Activated naive CD4-positive, alpha-beta T cell treated with Interleukin-2 at 50 U/mL for 16 hours (primary cell): ENCODE data around the gene FAAP100.

ENCODE experiments used
- DNase-seq: peaks from one replicate; pipeline ENCODE4 v3.0.0-alpha.2; 2020

Gene FAAP100

DNA sequence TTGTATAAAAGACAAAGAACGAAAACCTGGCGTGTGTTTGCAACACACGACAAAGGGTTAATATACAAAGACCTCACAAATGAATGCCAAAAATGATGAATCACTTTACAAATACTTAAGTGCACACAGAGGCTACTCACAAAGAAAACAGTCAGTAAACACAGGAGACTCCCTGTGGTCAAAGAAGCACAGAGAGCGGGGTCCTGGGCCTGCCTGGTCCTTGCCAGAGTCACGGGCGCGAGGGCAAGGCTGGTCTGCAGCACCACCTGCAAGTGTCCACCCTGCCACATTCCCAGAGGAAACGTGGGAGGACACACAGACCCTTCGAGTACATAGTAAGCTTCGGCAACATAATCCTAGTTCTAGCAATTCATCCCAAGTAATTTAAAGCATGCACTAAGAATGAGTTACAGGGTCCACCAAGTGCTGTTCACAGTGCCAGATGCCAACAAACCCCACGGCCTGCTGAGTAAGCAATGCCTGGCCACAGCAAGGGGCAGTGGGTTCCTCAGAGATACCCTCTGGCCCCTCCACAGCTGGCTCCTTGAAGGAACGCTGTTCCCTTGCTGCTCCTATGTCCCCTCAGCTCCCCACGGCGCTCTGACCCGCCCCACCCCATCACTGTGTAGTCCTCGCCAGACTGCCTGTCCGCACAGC lies 24.6 kb upstream of the FAAP100 start:
- no peak for DNase-seq

DNA sequence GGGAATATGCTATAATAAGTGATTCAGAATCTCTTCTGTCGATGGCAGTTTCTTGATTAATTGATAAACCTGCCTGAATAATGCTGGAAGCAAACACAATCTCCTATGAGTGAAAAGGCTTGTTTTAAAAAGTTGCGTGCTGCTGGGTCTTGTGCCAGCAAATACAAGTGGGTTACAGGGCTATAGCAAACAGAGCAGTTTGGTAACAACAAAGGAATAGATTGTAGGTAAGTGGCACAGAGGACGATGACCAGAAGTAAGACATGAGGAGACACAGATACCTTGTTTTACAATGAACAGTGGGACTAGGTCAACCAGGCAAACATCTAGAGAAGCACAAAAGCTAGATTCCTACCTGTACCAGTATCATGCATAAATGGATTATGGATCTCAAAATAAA lies 23.7 kb upstream of the FAAP100 start:
- DNase-seq: no peak

DNA sequence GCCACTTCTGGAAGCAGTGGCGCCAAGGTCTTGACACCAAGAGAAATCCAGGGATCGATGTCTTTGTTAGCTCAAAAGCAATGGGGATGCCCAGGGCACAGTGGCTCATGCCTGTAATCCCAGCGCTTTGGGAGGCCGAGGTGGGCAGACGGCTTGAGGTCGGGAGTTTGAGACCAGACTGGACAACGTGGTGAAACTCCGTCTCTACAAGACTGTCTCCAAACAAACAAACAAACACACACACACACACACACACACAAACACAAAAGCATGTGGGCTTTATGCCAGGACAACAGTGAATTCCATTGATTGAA lies 22.4 kb upstream of the FAAP100 start:
- no peak for DNase-seq

DNA sequence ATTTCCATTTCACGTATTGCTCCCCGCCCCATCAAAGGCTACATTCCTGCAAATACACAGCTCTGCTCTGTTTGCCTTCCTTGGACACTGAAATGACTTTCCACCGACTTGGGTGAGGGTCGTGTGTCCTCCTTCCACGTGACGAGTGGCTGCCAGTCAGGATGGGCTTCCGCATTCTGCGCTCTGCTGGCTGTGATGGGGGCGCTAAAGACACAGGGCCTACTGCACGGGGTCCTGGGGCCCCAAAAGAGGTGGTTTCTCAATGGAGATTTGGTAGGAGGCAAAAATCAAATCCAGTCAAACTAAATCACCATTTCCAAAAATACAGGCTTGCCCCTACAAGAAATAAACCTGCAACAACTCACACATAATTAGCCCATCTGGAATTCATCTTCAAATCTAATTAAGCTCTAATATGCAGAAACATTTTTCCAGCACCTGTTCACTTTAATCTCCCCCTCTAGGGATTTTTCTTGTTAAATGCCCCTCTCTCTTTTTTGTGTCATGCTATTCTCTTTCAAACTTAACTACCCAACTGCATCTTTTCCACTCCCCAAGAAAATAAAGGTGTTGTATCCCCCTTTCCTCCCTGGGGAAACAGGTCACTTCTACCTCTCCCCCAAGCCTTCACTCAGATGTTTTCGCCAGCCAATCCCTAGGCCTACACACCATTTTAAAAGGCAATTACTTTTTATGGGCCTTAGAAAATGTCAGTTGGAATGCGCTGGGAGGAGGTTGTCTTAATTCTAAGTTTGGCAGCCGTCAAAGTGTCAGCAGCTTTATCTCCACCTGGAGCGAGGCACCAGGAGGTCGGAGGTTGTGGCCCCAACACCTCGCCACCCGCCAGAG lies 21.9 kb upstream of the FAAP100 start:
- DNase-seq: no peak

DNA sequence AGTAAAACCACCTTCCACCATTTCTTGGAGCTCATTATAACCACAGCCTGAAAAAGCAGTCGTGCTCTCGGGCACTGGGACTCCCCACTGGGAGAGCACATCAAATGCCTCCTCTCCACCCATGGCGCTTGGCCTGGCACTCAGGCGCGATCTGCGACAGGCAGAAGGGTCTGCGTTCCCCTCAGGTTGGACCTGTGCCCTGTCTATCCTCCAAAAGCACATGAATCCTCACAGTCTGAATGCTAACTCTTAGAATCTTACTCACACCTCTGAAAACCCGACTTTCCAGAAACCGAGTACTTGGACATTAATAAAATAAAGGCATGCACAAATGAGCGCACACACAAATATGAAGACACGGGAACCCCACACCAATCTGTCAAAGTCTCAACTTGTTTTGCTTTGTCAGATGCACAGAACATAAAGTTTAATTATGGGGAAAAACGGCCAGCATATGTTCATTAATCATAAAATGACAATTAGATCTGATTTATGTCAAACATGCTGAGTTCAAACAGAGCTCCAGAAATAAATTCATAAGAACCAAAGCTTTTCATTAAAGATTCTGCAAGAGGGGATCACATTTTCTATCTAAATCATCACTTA lies 20.5 kb upstream of the FAAP100 start:
- no peak for DNase-seq

DNA sequence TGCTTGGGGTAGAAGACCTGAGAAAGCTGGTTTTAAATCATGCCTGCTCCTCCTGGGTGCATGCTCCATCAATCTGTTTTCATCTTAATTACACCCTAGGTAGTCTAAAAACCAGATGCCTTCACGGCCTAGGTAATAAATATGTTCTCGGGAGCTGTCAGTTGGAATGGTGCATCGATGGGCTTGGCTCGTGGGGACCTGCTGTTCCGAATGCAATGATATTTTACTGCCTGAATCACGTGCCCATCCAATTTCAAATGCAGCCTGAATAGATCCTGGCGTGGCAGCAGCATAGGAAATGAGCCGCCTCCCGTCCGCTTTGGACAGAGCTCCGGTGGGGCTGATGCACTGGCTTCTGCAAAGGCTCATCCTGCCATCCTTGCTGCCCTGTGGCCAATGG lies 18.8 kb upstream of the FAAP100 start:
- DNase-seq: no peak

DNA sequence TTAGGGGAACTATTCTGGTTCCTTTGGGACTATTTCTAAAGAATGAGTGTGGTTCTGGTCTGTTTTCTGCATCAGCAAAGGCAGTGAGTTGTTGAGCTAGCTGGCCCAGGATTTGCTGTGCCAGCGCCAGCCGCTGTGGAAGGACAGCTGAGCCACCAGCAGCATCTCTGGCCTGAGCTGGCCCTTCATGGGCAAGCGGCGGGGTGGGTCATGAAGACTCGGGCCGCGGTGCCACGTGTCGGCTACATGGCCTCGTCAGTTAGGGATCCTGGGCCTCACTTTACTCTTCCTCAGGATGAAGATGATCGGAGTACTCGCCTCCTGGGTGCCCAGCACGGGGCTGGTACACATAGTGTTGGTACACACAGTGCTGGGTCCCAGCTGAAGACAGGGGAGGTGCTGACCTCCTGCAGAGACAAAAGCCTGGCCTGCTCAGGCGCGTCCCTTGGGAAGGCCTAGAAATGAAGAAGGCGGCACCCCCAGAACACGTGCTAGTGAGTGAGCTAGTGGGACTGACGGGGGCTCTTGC lies 17.9 kb upstream of the FAAP100 start:
- no peak for DNase-seq

DNA sequence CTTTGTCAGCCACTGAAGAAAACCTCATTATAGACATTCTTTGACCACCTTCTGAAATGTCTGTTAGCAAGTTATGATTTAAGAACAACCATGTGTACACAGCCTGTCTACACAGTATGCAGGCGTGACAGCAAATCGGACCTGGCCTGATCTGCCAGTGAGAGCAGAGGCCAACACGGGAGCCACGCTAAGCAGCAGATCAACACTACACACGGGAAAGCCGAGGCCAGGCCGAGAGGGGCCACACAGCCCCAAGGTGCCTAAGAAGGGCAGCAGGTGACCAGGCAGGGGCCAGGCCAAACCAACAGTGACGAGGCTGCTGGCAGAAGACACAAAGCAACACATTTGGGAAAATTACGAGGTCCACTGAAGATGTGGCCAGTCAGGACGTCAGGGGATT lies 16.3 kb upstream of the FAAP100 start:
- no peak for DNase-seq

DNA sequence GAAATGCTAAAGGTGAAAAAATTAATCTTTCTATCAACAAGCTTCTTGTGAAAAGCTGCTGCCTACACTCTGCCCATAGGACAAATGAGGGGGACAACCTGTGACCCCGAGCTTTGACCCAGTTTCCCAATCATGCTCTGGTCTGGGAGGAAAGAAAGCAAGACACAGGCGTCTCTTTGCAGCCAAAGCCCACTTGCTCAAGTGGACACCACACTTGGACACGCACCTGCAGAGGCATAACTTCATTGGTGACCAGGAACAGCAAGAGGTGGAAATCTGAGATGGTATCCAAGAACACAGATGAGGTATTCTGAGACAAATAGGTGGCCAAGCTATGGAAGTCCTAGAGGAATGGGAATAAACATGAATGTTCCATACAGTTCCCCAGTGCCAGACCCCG lies 15.0 kb upstream of the FAAP100 start:
- no peak for DNase-seq

DNA sequence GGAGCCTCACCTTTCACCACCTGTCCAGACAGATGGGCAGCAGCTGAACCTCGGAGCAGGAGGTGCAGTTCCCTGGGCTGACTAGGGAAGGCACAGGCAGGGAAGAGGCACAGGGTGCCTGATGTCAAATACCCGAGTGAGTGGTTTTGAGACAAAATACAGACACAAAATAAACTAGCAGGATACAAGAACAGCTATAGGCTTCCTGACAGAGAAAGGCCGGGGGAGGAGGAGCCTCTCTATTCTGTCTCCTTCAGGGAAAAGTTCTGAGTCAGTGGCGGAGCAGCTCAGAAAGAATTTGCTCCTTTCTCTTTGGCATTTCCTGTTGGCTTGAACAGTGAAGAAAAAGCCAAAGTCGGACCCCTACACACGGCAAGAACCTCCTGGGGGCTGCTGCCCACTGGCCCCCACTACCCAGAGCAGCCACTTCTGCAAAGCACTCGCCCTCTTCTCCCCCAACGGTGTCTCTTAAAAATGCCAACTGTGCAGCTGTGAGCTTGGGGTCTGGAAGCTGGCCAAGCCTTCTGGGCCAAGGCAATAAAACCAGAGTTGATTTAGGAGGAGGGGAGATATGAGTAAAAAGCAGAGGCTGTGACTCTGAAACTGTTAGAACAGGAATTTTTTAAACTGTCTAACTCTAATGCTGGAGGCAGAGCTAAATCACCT lies 14.4 kb upstream of the FAAP100 start:
- DNase-seq: no peak

DNA sequence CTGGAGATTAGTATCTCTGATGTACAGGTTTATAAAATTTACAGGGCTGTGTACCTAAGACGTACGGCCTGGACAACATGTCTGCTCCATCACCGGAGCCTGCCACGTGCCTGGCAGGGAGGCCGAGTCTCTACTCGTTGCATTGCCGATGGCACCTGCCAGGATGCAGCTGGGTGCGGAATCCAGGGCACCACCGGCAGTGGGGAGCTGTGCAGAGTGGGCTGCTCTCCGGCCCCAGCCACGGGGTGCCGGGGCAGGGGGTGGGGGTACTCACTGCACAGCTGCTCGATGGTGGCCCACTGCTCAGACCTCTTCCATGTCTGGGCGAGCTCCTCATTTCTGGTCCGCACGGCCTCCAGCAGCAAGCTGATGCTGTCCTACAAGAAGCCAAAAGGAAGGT lies 13.1 kb upstream of the FAAP100 start:
- DNase-seq: no peak

DNA sequence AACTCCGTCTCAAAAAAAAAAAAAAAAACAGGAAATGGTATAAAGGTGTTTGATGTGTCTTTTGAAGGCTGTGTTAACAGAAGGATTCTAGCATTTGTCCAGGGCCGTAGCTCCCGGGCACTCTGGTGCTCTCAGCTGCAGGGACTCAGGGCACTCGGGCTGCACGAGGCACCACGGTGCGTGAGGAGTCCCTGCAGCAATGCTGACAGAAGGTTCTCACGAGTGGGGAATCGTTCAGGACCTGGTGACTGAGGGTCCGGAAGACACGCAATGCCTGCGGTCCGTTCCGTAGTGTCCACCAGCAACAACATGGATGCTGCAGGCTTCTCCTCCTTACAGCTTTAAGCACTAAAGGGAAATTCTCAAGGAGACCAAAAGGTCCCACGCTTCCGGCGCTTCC lies 12.6 kb upstream of the FAAP100 start:
- DNase-seq: no peak

DNA sequence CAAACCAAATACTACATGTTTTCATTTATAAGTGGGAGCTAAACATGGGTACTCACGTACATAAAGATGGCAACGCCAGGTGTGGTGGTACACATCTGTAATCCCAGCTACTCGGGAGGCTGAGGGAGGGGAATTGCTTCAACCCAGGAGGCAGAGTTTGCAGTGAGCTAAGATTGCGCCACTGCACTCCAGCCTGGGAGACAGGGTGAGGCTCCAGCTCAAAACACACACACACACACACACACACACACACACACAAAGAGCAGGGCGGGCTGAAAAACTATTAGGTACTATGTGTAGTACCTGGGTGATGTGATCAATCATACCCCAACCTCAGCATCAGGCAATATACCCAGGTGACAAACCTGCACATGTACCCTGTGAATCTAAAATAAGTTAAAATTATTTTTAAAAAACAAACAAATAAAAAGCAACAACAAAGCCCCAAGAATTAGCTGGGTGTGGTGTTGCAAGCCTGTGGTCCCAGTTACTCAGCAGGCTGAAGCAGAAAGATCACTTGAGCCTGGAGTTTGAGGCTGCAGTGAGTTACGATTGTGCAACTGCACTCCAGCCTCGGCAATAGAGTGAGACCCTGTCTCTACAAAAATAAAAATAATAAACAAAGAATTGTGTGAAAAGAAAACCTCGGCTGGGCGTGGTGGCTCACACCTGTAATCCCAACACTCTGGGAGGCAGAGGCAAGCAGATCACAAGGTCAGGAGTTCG lies 11.9 kb upstream of the FAAP100 start:
- no peak for DNase-seq

DNA sequence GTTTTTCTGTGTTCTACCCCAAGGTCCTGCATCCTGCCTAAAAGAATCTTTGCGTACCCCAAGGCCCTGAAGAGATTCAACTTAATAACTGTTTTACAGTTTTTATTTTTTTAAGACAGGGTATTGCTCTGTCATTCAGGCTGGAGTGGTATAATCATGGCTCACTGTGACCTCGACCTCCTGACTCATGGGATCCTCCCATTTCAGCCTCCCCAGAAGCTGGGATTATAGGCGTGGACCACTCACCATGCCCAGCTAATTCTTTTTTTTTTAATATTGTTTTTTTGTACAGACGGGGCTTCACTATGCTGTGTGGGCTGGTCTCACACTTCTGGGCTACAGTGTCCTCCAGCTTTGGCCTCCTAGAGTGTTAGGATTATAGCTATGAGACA lies 9.3 kb upstream of the FAAP100 start:
- no peak for DNase-seq

DNA sequence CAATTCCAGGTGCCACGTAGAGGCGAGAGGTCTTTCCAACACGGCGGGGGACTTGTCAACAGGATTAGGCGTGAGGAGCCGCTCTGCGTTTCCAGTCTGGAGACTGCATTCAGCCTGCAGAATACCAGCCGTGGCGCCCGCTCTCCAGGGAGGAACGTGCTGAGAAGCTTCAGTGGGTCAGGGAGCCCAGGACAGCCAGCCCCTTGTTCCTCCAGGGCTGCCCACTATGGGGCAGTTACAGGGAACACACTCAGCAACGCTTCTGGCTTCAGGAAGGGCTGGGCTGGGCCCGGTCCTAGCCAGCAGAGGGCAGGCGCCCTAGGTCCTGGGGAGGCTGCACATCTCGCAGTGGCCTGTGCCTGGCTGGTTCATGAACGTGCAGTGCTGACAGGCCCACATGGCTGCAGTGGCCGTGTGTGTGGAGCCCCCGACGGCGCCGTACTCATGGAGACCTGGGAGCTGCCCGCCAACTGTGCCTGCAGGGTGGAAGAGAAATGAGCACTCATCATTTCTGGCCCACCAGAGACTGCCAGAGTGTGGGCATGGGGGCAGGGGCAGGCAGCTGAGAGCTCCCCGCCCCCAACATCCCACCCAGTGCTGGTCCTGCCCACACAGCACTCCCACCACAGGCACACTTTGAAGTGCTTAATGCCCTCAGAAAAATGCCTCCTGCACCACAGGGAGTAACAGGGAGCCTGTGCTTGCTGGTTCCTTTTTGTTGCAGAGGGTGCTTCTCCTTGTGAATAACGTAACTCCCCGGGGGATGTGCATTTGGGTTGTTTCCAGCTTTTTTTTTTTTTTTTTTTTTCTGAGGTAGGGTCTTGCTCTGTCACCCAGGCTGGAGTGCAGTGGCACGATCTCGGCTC lies 7.0 kb upstream of the FAAP100 start:
- DNase-seq: no peak

DNA sequence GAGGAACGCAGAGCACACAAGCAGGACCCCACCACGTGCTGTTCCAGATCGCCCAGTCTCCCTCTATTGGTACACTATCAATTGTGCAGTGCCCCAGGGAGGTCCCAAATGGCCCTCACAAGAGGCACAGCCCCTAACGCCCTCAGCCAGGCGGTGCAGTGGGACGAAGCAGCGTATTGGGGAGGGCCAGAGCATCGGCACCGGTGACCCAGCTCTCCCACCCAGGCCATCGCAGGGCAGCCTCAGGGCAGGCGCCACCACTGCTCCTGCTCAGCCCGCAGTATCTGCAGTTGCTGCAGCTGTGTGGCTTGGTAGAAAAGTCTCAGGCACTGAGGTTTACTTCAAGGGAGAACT lies 5.9 kb upstream of the FAAP100 start:
- no peak for DNase-seq

DNA sequence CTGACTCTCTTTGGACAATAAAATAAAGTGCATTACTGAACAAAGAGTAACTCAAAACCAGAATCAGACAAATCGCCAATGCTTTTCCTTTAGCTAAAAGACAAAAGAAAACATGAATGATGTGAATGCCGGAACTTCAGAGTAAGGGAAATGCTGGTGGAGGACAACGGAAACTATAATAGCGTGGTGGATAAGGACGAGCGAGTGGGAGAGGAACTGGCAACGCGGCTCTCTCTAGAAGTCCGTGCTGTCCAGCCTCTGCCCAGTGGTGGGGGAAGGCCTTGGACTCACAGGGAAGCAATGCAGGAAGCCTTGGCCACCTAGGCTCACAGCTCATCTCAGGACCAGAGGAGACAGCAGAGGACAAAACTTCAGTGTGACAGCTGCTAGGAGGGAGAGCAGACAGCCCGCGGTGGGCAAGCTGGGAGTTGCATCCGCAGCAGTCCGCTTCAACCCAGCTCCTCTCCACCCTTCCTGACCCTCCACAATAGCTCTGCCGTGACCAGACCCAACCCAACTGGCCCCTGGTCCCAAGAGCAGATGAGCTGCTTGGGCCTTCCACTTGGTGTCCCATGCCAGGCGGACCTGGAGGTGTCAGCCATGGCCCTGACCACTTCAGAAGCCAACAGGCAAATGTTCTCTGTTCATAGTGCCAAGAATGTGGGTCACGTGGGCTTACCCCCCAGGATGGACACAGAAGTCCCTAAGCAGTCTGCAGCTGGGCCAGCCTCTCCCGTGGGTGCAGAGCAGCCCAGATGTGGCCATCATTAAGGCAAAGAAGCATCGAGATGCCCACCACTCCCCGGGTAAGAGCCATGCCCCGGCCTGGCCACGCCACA lies 5.3 kb upstream of the FAAP100 start:
- no peak for DNase-seq

DNA sequence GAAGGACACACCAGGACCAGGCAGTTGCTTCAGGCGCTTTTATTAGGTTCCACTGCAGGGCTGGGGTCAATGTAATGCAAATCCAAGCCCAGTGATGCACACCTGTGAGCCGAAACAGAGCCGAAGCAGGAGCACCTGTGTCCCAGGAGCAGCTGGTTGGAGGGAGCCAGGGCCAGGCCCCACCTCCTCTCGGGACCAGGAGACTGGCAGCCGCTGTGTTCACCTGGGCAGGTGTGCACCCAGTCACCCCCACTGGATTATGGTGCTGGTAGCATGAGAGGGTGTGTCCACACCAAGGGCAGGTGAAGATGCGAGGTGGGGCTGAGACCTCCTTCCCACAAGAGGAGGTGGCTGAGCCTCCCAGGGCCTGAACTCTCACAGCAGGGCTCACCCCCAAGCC lies 4.7 kb upstream of the FAAP100 start:
- DNase-seq: no peak

DNA sequence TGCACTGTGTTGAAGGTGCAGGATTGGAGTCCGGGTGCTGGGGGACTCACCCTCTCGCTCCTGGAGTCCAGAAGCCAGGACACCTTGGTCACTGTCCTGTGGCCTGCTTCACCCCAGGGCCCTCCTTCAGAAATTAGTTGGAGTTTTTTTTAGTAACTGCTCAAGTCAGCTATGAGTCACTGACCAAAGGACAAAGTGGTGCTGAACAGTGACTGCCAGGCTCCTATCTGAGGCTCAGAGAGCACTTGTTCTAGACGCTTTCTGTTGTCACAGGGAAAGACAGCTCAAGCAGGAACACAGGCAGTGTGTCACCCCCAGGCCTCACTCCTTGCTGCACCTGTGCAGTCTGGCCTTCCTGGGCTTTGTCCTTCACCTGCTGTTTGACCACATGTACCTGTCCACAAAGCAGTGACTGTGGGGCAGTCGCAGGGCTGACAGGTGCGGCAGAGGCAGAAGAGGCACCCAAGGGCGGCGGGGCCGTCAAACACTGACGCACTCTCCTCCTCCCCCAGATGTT lies 4.1 kb upstream of the FAAP100 start:
- no peak for DNase-seq

DNA sequence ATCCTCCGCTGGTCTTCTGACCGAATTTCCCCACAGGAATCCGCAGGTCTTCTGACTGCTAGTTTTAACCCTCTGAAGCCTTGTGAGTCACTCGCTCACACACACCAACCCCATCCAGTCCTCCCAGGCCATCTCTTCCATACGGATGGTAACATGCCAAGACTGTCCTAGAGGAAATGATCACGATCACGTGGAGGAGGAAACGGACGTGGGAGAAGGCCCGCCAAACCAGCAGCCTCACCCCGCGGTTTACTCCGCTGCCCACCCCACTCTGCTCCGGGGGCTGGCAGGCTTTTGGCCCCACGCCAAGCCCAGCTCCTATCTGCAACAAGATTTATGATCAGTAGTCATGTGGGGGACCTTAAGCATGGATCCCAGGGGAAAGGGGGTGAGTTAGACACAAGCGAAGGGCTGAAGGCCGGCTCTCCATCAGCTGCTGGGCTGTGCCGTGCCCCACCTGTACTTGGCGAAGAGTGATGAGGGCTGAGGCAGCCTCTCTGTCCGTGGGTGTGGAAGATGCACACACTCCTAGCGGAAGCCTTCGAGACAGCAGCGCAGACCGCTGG lies 1.5 kb upstream of the FAAP100 start:
- DNase-seq: no peak
